GM19395 (cell line): ENCODE data around the gene LIFR.
"Not testable (repeated sequence)": the region's sequence is repeated elsewhere in the genome, so short reads cannot be mapped to it uniquely, and the experiment has no call there.

Source experiments
- ATAC-seq: cut with Tn5 transposase; IDR thresholded peaks from one replicate; pipeline ENCODE4 v1.9.1; 2021; ENCODE audit warnings: mild to moderate bottlenecking, moderate library complexity; ENCODE audit not compliant: unreplicated experiment

Gene LIFR, protein sequence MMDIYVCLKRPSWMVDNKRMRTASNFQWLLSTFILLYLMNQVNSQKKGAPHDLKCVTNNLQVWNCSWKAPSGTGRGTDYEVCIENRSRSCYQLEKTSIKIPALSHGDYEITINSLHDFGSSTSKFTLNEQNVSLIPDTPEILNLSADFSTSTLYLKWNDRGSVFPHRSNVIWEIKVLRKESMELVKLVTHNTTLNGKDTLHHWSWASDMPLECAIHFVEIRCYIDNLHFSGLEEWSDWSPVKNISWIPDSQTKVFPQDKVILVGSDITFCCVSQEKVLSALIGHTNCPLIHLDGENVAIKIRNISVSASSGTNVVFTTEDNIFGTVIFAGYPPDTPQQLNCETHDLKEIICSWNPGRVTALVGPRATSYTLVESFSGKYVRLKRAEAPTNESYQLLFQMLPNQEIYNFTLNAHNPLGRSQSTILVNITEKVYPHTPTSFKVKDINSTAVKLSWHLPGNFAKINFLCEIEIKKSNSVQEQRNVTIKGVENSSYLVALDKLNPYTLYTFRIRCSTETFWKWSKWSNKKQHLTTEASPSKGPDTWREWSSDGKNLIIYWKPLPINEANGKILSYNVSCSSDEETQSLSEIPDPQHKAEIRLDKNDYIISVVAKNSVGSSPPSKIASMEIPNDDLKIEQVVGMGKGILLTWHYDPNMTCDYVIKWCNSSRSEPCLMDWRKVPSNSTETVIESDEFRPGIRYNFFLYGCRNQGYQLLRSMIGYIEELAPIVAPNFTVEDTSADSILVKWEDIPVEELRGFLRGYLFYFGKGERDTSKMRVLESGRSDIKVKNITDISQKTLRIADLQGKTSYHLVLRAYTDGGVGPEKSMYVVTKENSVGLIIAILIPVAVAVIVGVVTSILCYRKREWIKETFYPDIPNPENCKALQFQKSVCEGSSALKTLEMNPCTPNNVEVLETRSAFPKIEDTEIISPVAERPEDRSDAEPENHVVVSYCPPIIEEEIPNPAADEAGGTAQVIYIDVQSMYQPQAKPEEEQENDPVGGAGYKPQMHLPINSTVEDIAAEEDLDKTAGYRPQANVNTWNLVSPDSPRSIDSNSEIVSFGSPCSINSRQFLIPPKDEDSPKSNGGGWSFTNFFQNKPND

DNA sequence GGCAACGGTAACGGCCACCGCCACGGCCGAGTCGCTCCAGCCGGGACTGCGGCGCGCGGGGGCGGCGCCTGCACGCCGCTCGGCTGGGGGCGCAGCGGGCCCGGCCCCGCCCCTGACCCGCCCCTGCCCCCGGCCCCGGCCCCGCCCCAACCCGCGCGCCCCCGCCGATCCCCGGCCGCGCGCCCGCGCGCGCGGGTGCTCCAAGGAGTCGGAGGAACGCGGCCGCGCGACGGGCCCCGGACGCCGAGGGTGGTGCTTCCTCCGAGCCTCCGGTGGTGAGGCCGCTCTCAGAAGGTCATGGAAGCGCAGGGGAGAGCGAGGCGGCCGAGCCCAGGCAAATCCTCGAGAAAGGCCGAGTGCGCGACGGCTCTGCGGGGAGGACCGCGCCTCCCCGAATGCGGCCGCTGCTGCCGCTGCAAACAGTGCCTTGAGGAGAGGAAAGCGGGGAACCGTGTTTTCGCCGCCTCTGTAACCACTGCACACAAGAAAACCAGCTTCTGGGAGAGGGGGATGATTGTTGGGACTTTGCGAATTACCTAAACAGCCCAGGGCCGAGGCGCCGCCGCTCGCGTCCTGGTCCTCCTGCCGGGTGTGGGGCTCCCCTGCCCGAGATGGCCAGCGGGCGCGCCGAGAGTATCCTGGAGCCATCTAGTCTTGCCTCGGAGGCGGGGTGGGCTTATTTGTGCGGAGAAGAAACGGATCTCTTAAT lies at the start of gene LIFR:
Gene LIFR, minus strand, starts transcription at position 48 of the 709 bp plus-strand sequence. CDS start 25,999 bp downstream, outside the sequence.
- ATAC-seq: peak; percentile 52

GRCh38 chr5:38605610-38606009 lies 49.2 kb upstream of the LIFR start:
- no peak for ATAC-seq

DNA sequence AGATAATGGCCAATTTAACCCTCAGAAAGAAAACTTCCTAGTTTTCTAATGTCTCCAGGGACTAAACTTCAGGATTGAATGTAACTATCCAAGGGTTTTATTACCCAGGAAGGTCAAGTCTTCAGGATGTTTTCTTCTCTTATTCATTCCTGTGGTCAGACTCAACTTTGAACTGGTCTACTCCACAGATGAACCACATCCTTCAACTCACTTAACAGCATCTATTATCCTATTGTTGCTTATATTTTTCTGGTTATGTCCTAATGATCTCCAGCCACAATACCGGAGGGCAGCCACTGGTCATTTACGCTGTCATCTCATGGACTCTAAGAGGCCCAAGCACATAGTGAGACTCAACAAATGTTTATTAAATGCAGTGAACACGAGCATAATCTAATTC lies 47.2 kb upstream of the LIFR start:
- no peak for ATAC-seq

DNA sequence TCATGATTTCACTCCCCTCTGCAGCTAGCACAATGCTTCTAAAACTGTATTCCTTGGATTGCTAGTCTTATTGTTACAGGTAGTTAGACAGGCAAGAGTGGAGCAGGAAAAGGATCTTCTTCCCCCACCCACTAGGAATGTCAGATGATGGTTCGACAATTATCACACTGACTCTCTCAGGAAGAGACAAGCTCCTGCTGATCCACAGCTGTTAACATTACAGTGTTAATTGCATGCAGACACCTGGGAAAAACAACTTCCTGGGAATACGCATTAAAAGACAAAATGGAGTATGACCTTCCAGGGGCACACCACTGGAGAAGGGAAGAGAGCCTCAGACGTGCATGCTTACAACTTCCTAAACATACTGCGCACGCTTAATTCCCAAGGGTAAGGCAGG lies 46.2 kb upstream of the LIFR start:
- ATAC-seq: no peak

- no peak for ATAC-seq
These were observed 45.4 kb upstream of the LIFR start for GRCh38 chr5:38601863-38602298.

GRCh38 chr5:38601133-38601862 lies 44.9 kb upstream of the LIFR start:
- no peak for ATAC-seq

GRCh38 chr5:38600329-38601045 lies 44.0 kb upstream of the LIFR start:
- ATAC-seq: no peak

DNA sequence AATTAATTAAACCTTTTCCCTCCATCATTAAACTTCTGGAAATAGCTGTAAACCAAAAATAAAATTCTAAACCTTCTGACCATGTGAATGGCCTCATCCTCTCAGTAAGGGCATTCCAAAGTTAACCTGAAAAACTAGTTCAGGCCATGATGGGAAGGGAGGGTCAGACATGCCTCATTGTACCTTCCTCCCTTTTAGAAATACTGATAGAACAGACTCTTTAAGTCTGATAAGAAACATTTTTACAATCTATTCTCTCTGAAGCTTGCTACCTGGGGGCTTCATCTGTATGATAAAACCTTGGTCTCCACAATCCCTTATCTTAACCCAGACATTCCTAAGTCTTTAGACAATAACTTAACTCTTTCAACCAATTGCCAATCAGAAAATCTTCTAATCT lies 43.3 kb upstream of the LIFR start:
- not testable (repeated sequence) for ATAC-seq

- no peak for ATAC-seq
These were observed 42.7 kb upstream of the LIFR start for GRCh38 chr5:38598994-38599617.

GRCh38 chr5:38598296-38598993 lies 42.0 kb upstream of the LIFR start:
- ATAC-seq: no peak

DNA sequence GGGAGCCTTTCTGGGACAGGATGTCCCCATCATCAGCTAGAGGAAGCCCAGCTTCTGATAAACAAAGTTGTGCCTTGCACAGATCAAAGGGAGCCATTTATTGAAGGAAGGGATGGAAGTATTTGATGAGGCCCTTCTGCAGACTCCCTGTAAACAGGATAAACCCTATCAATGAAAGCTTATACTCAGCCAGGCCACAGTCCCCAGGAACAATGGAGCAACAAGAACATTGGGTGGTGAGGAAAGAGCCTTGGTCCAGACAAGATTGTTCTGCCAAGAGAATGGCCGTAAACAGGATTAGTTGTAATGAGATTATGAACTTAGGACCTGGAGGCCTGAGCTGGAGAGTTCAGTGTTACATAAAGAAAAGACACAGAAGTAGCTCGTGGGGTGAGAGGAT lies 40.5 kb upstream of the LIFR start:
- ATAC-seq: no peak

DNA sequence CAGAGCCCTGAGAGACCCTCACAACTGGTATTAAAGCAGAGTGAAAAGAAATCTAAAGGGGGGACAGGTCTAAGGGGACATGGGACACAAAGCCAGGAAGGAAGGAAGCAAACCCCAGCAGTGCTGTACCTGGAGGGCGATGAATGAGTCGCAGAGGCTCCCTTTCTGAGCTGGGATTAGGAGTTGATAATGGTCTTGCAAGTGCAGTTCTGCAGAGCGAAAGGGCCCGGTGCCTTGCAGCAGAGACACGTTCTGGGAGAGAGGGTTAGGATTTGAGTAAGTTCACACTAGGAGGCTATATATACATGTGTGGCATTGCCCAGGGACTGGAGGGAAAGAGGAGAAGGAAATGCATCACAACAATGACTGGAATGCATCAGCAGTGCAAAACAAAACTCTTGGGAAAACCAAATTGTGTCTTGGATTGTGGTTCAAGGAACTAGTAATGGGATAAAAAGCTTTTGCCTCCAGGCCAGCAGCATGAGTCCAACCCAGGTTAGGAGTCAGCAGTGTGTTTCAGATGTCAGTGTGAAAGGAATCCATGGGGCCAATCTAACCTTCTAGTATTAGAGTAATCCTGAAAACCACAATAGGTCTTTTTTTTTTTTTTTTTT lies 38.8 kb upstream of the LIFR start:
- no peak for ATAC-seq

DNA sequence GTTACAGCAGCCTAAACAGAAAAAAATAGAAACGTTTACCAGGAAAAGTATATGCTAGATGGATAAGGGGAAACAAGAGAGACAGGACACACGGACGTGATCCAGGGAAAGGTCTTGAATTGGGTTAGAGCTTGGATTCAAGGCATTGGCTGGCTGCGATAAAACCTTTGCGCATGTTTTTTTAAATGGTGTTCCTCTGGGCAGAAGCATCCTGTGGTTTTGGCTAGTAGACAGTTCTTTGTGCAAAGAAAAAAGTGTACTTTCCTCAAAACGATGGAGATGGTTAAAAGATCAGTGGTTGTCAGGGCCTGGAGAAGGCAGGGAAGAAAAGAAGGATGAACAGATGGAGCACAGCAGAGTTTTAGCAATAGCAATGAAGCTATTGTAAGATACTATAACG lies 37.5 kb upstream of the LIFR start:
- ATAC-seq: no peak

DNA sequence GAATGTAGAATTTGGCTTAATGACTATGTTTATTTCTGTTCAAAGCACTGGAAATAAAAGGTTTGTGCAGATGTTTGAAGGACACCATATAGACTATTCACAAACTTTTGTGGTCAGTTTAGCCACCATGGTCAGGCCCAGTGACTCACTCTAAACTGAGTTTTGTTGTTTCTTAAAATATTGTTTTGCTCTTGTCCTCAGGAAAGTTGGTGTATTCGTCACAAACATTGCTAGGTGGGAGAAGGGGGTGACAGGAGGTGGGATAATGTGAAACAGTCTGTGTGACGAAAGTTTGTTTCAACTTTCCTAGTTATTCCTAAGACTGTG lies 35.0 kb upstream of the LIFR start:
- no peak for ATAC-seq

DNA sequence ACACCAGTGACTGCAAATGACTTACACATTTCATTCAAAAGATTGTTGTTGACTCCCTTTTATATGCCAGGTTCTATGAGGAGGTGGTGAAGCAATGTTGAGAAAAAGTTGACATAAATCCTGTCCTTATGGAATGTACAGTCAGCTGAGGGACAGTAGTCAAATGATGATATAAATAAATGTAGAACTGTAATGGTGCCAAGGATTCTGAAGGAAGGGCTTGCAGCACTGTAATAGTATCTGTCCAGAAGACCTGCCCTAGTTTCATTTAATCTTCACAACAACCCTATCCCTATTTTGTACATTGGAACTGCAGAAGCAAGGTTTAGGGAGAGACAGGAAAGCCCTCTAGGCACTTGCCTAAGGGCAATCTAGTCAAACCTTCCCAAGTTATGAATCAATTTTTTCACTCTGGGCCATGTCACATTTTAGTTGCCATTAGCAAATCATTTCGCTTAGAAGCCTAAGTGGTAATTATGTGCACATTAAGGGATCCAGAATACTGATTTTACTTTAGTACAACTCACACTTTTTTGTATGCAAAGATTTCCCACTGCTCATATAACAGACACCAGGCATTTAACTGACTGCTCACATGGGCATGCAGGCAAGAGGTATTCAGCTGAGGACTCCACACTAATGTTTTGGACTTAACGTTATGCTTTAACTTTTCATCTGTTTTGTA lies 34.5 kb upstream of the LIFR start:
- ATAC-seq: no peak

DNA sequence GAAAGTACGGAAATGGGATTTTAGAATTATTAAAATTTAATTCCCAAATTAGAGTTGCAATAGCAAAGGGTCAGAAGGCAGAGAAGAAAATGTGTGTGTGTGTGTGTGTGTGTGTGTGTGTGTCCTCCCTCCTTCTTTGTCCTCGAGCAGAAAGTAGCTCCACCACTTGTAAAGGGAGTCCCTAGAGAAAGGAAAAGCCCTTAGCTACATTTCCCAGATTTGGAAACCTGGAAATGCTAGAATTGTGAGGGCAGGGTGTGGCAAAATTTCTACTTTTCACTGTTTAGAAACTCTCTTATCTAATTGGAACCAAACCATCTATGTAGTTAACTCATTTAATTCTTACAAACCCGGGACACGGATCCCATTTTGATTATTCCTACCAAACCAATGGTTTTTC lies 33.2 kb upstream of the LIFR start:
- ATAC-seq: no peak

DNA sequence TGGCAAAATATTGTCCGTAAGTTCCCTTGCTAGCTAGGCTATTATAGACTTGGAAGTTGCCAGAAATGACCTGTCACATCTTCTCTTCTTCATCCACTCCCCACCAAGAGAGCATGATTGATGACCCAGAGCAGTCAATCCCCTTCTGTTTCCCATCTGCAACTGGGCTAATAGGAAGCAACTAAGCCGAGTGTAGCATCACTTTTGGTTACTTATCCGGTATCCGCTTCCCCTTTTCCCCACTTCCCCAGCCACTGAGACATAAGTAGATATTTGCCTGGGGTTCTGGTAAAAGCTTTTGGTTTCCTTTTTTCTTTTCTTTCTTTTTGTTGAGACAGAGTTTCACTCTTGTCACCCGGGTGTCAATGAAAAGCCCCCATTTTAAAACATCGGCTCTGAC lies 29.4 kb upstream of the LIFR start:
- ATAC-seq: no peak

DNA sequence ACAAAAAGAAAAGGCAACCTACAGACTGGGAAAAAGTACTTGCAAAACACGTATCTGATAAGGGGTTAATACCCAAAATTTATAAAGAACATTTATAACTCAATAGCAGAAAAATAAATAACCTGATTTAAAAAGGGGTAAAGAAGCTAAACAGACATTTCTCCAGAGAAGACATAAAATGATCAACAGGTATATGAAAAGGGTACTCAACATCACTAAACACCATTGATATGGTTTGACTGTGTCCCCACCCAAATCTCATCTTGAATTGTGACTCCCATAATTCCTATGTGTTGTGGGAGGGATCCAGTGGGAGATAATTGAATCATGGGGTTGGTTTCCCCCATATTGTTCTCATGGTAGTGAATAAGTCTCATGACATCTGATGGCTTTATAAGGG lies 27.1 kb upstream of the LIFR start:
- no peak for ATAC-seq
